HCEC 1CT (cell line): ENCODE results near the gene PCED1B.

Experiments used
- DNase-seq: peaks from one replicate; pipeline ENCODE4 v3.0.0-alpha.2; 2017

The PCED1B gene

GRCh38 chr12:47068539-47068938 lies 10.9 kb upstream of the PCED1B start:
- DNase-seq = no peak

DNA sequence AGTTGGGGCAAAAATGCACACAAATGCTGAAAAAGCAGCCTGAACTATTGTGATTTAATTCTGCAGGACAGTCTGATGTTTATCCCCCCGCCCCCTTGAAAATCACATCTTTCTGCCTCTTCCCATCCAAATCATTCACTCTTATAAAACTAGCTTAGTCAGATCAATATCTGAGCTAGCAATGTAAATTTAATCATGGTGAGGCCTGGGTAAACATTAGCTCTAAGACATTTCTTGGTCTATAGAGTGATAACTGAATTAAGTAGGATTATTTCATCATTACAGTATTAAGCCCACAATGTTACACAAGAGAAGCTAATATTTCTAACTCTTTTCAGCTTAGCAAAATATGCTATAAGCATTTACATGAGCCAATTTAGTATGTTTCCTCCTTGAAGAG lies 9.1 kb upstream of the PCED1B start:
- no peak for DNase-seq

DNA sequence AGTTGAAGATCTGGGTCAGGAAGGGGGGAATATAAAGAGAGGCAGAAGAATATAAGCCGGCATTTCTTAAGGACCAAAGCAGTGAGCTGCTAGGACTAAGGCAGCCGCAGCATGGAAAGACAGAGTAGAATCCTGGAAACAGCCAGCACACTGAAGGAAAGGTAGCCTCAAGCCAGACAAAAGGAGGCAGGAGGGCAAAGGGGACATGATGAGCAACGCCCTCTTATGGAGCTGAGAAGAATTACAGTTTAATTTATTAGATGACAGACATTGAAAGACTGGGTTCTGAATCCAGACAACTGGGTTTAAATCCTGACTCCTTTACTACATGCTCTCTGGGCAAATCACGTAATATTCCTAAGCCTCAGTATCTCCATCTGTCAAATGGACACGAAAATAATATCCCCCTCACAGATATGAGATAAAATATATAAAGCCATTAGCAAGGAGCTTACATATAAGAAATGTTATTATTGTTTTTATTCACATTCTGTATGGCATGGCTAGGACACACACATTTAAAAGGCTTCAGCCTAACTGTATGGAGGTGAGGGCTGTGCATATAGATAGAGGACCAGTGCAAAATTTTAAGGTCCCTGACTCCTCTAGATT lies 8.1 kb upstream of the PCED1B start:
- peak; percentile 23 for DNase-seq

DNA sequence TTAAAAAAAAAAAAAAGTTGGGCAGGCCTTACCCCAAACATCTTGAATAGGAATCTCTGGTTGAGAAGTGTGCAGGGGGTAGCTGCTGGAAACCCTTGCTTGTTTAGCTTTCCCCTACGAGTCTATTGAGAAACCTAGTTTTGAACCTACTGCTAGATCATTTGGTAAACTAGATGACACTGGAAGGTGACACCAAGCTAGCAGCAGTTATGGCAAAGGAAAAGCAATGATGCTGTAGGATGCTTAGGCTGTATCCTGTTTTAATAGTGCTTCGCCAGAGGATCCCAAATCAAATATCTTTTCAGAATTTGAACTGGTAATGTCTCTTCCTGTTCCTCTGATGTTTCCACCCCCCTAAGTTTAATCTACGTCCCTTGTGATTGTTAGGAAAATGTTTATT lies 5.5 kb upstream of the PCED1B start:
- DNase-seq = no peak

DNA sequence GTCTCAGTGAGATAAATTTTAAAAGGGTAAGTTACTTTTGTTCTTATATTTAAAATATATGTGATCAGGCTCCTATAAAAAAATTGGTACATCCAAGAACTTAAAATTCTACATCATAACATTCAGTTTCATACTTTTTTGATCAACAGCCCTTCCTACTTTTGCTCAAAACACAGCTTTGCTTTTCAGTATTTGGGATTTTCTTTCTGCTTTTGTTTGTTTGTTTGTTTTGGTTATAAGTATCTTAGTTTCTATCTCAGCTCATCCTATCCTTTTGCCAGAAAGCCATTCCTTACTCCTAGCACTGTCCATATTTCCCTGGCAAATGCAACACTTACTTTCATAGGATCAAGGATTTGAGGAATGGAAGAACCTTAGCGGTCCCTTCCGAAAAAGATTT lies 4.7 kb upstream of the PCED1B start:
- DNase-seq = no peak

DNA sequence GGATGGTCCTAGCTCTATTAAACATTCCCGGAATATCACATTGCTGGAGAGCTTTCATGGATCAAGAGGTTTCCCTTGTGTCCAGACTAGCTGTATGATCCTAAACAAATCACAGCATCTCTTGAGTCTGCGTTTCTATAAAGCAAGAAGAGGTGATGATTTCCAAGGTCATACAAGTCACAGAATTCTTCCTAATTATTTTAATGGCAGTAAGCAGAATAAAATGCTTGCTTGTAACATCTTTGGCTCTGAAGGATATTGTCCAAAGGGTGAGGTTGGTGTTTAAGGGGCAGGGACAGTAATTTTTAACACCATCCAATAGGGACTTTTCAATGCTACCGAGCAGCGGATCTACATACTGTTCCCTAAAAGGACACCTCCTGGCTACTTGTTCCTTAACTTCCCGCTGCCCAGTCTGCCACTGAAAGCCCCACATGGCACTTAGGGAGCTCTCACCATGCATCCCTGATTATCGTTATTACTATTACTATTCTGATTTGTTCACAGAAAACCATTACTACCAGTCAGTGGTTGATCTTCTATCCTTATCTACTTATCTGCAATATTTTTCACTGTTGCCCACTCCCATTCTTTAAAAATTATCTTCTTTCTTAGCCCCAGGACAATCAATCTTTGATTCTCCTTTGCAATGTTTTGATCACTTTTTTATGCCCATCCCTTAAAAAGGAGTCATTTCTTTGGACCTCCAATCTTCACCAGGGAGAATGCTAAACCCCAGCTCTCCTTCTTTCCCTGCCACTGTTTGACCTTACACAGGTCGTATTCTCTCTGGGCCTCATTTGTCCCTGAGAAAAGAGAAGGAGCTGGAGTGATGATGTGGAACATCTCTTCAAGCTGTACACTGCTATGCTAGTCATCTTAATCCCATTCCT lies 4.0 kb upstream of the PCED1B start:
- DNase-seq = no peak

DNA sequence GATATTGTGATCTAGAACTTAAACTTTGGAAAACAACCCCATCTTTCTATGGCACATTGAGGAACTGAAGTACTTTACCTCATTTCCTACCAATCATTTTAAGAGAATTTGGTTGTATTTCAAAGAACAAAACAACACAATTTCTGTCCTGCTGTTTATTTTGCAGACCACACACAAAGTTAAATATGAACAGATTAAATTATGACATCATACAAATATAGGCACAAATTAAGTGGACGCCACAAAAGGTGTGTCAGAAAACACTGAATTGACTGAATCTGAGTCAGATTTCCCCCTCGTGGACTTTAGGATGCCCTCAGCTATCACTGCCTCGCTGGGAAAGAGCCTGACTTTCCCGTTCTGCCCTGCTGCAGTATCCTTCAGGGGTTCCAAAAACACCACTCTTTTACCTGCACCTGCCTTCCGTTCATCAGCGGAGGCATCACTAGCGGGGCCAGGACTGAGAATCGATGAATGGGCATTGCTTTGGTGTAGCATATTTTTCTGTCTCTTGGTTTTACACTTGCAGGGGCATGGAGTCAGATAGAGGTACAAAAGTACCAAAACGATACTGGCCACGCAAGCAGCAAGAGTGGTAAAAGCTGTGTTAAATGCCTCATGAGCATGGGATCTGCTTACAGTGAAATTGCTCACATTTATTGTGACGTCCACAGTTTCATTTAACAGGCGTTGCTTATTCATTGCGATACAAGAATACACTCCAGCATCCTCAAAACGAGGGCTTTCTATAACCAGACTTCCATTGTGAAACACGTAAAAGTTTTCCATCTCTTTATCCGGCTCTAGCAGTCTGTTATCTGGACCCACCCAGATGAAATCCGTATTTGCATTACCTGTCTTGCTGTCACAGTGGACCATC lies 2.0 kb upstream of the PCED1B start:
- DNase-seq = no peak

DNA sequence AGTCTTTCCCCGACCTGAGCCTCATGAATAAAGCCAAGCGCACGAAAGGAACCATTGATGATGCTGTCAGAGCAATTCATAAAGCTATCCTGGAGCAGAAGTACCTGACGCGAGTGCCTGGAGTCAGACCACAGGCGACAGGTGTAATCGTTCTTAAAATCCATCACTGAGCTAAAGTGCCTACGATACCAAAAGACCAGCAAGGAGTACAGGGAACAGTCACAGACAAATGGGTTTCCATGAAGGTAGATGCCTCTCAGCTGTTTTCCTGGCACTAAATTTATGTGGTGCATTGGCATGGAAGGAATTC lies 1.4 kb upstream of the PCED1B start:
- DNase-seq = no peak

DNA sequence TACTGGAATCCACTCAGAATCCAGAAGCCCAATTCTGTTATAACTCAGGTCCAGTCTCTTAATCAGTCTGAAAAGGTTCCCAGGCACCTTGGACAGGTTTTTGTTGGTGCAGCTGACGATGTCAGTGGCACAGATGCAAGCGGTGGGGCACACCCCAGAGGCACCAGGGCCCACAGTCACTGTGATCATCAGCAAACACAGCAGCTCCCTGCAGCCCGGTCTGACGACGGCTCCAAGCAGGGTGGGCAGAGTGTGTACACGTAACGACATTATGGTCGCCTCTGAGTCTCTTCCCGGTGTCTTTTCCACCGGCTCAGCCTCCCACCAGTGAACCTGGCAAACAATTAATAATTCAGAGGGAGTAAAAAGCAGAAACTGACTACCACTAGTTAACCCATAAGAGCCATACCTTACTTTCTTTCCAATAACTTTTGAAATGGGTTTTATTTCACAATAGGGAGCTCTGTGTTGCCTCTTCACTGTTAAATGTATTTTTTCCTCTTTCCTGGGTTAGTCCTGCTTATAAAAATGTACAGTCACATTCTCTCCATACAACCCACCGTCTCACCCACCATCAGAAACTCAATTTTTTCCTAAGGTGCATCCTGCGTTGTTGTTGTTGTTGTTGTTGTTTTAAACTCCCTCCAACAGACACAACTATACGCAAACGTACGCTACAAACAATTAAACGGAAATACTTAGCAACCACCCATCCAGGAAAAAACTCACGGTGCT lies 521 bp upstream of the PCED1B start:
- no peak for DNase-seq

DNA sequence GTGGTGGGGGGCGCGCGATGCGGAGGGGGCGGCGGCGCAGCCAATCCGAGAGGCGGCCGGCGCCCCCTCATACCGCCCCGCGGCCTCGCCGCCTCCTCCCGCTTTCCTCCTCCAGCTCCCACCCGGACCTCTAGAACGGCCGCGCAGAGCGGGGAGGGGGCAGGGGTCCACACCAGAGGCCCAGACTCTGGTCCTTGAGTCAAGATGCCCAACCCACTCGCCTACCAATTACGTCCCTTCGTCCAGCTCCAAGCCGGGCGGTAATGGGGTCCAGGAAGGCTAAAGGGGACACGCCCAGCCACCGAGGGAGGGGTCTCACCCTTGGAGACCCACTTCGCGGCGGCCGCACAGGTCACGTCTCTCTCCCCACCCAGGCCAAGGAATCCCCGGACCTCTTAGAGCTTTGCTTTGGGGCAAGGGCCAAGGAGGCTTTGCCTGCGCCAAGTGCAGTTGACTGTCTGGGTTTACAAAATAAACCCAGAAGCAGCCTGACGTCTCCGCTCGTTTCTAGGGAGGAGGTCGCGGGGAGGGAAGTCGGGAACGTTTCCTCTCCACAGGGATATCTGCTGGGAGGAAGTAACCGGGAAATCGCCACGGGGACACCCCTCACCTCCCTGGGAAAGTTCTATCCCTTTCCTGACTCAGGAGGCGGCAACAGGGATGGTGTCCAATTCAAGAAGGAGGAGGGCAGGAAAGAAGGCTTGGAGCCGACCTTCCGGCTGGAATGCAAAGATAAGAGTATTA lies 732 bp downstream of the PCED1B start:
- DNase-seq = peak; percentile 36

DNA sequence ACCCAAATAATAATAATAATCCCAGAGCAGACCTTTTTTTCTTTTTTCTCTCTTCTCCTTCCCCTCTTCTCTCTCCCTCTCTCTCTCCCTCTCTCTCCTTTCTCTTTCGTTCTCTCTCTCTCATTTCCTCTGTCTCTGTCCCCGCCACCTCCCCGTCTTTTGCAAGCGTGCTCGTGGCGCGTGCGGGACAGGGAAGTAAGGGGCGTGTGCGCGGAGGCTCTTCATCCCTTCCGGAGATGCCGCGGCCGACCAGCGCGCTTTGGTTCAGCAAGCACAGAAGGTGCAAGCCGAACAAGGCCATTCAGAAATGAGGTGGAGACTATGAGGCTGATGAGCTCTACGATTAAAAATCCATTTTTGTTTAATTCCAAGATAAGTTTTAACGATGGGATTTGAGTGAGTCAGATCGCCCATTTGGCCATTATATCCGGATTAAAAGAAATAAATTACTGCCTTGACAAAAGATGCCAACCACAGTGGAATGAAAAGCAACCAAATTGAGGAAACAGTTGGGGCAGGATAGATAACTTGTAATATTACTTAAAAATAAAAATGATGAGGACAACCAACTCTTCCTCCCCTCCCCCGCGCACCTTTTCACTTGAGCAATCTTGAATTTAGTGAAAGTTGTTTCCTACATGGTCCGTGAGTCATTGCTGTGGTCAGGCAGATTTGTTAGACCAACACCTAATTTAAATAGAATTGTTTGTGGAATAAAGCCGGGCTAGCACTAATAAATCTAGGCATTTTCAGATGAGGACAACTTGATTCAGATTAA lies 1.5 kb downstream of the PCED1B start:
- DNase-seq = peak; percentile 47

DNA sequence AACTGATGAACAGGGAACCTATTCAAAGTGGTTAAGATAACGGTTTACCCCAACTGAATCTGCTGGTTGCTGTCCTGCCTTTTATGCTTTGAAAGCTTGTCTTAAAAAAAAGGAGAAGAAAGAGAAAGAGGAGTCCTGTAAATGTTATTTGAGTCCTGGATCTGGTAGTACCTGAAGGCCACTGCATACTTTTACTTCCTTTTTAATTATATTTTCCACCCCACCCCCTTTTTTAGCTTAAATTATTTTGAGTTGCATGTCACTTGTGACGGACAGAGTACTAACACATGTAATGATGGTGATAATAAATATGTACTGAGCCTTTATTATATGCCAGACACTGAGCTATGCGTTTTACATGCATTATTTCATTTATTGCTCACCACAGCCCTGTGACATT lies 2.9 kb downstream of the PCED1B start:
- no peak for DNase-seq

DNA sequence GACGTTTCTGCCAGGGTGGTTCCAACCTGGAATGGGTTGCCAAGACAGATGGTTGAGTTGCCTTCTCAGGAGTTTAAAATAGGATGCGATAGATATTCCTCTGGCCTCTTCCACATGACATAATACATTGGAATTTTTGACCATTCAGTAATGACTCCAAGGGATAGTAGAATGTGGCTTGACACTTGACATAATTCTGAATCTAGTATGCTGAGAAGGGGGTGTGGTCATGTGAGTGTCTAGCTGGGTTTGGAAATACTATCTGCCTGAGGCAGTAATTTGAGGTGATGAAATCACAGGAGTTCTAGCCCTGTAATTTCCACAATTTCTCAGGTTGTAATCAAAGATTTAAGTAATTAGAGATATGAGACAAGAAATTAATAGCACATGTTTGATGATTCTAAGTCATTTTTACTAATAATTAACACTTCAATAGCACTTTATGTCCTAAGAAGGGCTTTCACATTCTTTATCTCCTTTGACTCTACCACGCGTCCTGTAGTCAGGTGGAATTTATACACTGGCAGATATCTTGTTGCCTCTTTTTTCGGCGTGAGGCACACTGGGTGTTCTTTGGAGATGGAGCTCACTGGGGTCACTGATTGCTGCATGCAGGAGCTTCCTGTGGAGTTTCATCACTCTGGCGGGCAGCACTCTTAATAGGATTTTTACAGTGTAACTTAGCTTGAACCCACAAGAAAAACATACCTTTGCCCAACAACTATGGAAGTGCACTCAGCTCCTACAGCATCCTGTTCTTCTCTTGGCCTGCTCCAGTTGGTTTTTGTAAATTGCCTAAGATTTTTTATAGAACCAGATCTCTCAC lies 3.6 kb downstream of the PCED1B start:
- peak; percentile 96 for DNase-seq

DNA sequence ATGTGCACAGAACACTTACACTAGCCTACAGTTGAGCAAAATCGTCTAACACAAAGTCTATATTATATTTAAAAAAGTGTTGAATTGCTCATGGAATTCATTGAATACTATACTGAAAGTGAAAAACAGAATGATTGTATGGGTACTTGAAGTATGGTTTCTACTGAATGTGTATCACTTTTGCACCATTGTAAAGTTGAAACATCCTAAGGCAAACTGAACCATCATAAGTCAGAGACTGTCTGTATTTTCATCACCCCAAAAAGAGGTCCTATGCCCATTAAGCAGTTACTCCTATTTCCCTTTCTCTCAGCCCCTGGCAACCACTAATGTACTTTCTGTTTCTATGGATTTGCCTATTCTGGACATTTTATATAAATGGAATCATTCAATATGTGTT lies 4.8 kb downstream of the PCED1B start:
- DNase-seq = no peak

- DNase-seq = peak; percentile 62
Measured at GRCh38 chr12:47085815-47086252, 6.4 kb downstream of the PCED1B start.

DNA sequence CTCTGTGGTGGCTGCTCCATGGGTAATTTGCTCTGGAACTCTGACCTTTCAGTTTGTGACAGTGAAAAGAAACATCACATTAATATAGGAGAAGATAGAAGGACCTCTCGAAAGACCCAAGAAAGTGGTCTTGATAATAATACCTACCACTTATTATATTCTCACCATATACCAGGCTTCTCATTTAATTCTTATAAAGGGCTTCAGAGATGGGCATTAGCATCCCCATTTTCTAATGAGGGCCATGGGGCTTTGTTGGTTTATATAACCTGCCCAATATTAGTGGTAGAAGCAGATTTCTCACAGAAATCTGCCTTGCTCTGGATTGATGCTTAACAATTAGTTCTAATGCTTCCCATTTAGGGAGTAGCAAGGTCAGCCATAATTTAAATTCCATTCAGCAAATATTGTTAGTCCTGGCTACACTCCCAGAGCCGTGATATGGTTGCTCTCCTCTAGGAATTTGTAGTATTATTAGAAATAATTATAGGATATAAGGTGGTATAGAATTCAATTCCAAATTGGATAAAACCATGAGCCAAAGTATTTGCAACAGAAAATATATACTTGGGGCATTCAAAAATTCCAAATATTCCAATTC lies 7.8 kb downstream of the PCED1B start:
- no peak for DNase-seq

DNA sequence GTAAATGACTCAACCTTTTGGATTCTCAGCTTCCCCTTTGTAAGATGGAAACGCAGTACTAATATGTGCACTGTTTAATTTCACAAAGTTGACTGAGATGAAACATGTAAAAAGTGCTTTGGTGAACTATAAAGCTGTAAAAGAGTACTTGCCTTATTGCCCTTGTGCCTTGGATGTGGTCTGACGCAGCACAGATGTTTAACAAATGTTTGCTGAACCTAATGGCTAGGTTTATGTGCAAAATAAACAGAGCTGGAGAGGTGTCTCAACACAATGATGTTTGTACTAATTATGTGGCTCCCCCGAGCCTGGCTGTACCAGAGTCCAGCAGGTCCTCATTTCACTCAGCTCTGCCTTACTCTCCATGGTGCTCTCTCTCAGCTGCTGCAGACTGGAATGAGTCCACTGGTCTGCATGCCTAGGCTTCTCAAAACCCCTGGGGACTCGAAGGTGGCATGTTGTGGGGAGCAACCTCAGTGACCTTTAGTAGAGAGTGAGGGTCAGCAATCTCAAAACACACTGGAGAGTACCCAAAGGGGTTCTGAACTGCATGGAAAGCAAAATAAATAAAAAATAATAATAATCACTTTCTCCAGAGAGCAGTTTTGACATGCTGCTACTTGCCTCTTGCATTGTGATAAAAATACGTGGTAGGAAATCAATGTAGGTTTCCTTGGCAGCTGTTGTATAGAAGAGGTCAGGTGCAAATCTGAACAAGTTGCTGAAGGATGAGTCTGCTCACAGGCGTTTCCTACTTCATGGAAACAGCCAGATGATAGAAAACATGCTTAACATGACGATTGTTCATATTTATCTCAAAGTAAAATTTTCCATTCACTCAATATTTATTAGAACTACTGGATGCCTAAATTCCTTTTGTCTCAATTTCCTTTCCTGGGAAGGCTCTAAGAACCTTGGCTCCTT lies 8.9 kb downstream of the PCED1B start:
- peak; percentile 8 for DNase-seq

DNA sequence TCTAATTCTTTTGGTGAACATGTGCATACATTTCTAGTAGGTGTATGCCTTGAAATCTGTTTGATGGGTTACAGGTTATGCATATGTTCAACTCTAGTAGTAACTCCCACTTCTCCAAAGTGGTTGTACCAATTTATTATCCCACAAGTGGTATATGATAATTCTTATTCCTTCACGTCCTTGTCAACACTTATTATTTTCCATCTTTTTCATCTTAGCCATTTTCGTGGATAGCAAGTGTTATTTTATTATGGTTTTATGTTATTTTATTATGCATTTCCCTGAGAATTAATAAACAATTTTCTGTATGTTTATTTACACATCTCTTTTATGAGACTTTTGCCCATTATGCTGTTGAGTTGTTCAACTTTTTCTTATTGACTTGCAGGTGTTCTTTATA lies 11.6 kb downstream of the PCED1B start:
- DNase-seq = no peak

DNA sequence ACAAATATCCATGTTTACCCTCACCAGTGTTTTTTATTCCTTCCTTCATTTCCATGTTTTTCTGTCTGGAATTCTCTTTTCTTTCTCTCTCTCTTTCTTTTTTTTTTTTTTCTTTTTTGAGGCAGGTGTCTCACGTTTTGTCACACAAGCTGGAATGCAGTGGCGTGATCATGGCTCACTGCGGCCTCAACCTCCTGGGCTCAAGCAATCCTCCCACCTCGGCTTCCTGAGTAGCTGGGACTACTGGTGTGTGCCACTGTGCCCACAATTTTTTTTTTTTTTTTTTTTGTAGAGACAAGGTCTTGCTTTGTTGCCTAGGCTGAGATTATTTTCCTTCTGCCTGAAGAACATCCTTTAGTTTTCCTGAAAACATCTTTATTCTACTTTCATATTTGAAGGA lies 15.4 kb downstream of the PCED1B start:
- no peak for DNase-seq
